K562 (cell line): ENCODE data around the gene CAMK2G. TPM values are rescaled to one million over a fixed set of nuclear protein-coding genes. Genes with fewer than 3 reads are reported as not detected.
A peak's percentile ranks its signal among the peaks of the same experiment; 100 is the strongest.

ENCODE experiments used
- ATF4 ChIP-seq: fragments of 450-650 bp; formaldehyde crosslinking; IDR thresholded peaks from 2 replicates; pipeline ENCODE4 v1.4.0; 2022; ENCODE audit warnings: mild to moderate bottlenecking, moderate library complexity
- ATF7 ChIP-seq: fragments of 450-650 bp; IDR thresholded peaks from 2 replicates; pipeline ENCODE4 v1.7.1; 2014; ENCODE audit warnings: mild to moderate bottlenecking, moderate library complexity
- BRD4 ChIP-seq: fragments of 200-600 bp; sonication (generic); IDR thresholded peaks from 2 replicates; pipeline ENCODE4 v1.6.1; 2017; ENCODE audit warnings: inconsistent platforms
- DLX4 ChIP-seq: fragments of 250-450 bp; sonication (Bioruptor Pico); IDR thresholded peaks from 2 replicates; pipeline ENCODE4 v1.6.1; 2021; ENCODE audit warnings: mild to moderate bottlenecking
- FOXP4 ChIP-seq: sonication (generic); formaldehyde crosslinking; IDR thresholded peaks from 2 replicates; pipeline ENCODE4 v1.8.0; 2022; ENCODE audit warnings: mild to moderate bottlenecking, missing genetic modification reagents, borderline replicate concordance
- MTA1 ChIP-seq: fragments of 450-650 bp; IDR thresholded peaks from 2 replicates; pipeline ENCODE4 v1.6.1; 2017; ENCODE audit warnings: borderline replicate concordance
- MXD1 ChIP-seq: fragments of 250-450 bp; sonication (Bioruptor Pico); IDR thresholded peaks from 2 replicates; pipeline ENCODE4 v1.8.0; 2021; ENCODE audit warnings: borderline replicate concordance, mild to moderate bottlenecking, moderate library complexity; ENCODE audit not compliant: poor library complexity, severe bottlenecking
- PTRF ChIP-seq: fragments of 450-650 bp; IDR thresholded peaks from 2 replicates; pipeline ENCODE4 v1.6.1; 2016; ENCODE audit warnings: mild to moderate bottlenecking, missing genetic modification characterization, missing compliant biosample characterization
- PYGO2 ChIP-seq: fragments of 450-650 bp; IDR thresholded peaks from 2 replicates; pipeline ENCODE4 v1.6.1; 2016; ENCODE audit warnings: mild to moderate bottlenecking, missing genetic modification characterization, moderate library complexity, missing compliant biosample characterization
- RBM14 ChIP-seq: fragments of 200-400 bp; formaldehyde crosslinking; IDR thresholded peaks from 2 replicates; pipeline ENCODE4 v1.6.1; 2018; ENCODE audit warnings: low read depth, mild to moderate bottlenecking, low read length, moderate library complexity, borderline replicate concordance; ENCODE audit not compliant: insufficient read depth
- SNAPC5 ChIP-seq: fragments of 250-450 bp; sonication (Bioruptor Pico); IDR thresholded peaks from 2 replicates; pipeline ENCODE4 v1.8.0; 2021; ENCODE audit warnings: moderate library complexity, mild to moderate bottlenecking, inconsistent platforms
- SNRNP70 ChIP-seq: fragments of 200-400 bp; formaldehyde crosslinking; optimal IDR thresholded peaks from 2 replicates; pipeline ENCODE3; 2017; ENCODE audit warnings: low read depth, low read length
- SP2 ChIP-seq: IDR thresholded peaks from 2 replicates; pipeline ENCODE4 v1.6.1; 2011; ENCODE audit warnings: mild to moderate bottlenecking, low read depth, low read length, moderate library complexity; ENCODE audit not compliant: poor library complexity, severe bottlenecking; ENCODE audit errors: extremely low read depth
- ZBTB43 ChIP-seq: sonication (generic); formaldehyde crosslinking; IDR thresholded peaks from 2 replicates; pipeline ENCODE4 v1.8.0; 2023; ENCODE audit warnings: mild to moderate bottlenecking, missing genetic modification reagents
- ZKSCAN8 ChIP-seq: fragments of 200-800 bp; sonication (Bioruptor generic); IDR thresholded peaks from 2 replicates; pipeline ENCODE4 v1.6.1; 2016; ENCODE audit warnings: missing genetic modification characterization, missing compliant biosample characterization
- ZNF197 ChIP-seq: fragments of 200-800 bp; sonication (Bioruptor generic); IDR thresholded peaks from 2 replicates; pipeline ENCODE4 v1.6.1; 2016; ENCODE audit warnings: low read depth, missing genetic modification characterization, missing compliant biosample characterization
- ZNF239 ChIP-seq: fragments of 250-450 bp; sonication (Bioruptor Pico); IDR thresholded peaks from 2 replicates; pipeline ENCODE4 v1.4.0; 2020; ENCODE audit warnings: mild to moderate bottlenecking
- ZNF431 ChIP-seq: sonication (generic); formaldehyde crosslinking; IDR thresholded peaks from 2 replicates; pipeline ENCODE4 v1.8.0; 2022; ENCODE audit warnings: mild to moderate bottlenecking, missing genetic modification reagents
- ZNF518B ChIP-seq: fragments of 250-450 bp; sonication (Bioruptor Pico); IDR thresholded peaks from 2 replicates; pipeline ENCODE4 v1.5.0; 2021; ENCODE audit warnings: mild to moderate bottlenecking, moderate library complexity
- polyA plus RNA-seq, 8 experiments: library from polyadenylated mRNA; depleted of rRNA in 4 of 8; stranded (reverse) in 5 of 8; unstranded in 3 of 8; fragments of >200 nt; fragmentation: Nextera tagmentation in 2 of 8; fragmentation: Illumina TruSeq in 1 of 8; extraction: Ambion mirVana in 2 of 8; extraction: Trizol in 1 of 8; gene quantifications; 2 replicates each; pipeline versions ENCODE4 v1.2.1 to v1.2.3, GENCODE V29; 2011 to 2014; ENCODE audit warnings: inconsistent platforms in 1 of 8, missing spikeins in 1 of 8
- total RNA-seq, 7 experiments: library from RNA; depleted of rRNA in 6 of 7; stranded (reverse); fragments of >200 nt in 6 of 7; fragmentation: Illumina TruSeq in 2 of 7; extraction: Trizol in 2 of 7; gene quantifications; 2 replicates each; pipeline versions ENCODE4 v1.2.1 to v1.2.3, GENCODE V29; 2011 to 2021; ENCODE audit warnings: low replicate concordance in 1 of 7

Gene CAMK2G
- total and polyA plus RNA-seq, 9 of the 15 experiments (the other 6 are each of a cell fraction or from before 2014, with no cell fraction given), result 9.0 to 37.9 (median 32.6) TPM

- TF ChIP-seq DLX4 (CRISPR knock-in tag) (no peak), ZKSCAN8 (no peak), PYGO2 (tag) (no peak), SNAPC5 (no peak), ZBTB43 (no peak), ZNF431 (CRISPR knock-in tag) (no peak), MTA1 (no peak), ATF4 (CRISPR knock-in tag) (peak; percentile 73; the same call in 1 of the 2 replicates), SP2 (no peak), PTRF (peak; percentile 61; the same call in 1 of the 2 replicates), RBM14 (no peak), BRD4 (no peak), ZNF518B (CRISPR knock-in tag) (no peak), MXD1 (CRISPR knock-in tag) (no peak), ZNF239 (no peak), ATF7 (no peak), SNRNP70 (no peak), ZNF197 (CRISPR knock-in tag) (no peak), FOXP4 (no peak)
These were observed 64.0 kb downstream of the CAMK2G start (continued) for GRCh38 chr10:73810358-73810734.
